Right lobe of liver (tissue), 4 donors: Measurements from ENCODE around the gene DHX38.
"Not testable (repeated sequence)": the region's sequence is repeated elsewhere in the genome, so short reads cannot be mapped to it uniquely, and the experiment has no call there.

Source experiments
- POLR2A ChIP-seq: fragments of 450-650 bp; IDR thresholded peaks from one replicate; pipeline ENCODE4 v1.6.1; 2017; ENCODE audit warnings: antibody characterized with exemption, mild to moderate bottlenecking
- TF ChIP-seq, protein P1 (sequence below), 4 donors: fragments of 200-600 bp in 3 of 4; fragments of 450-650 bp in 1 of 4; IDR thresholded peaks; one replicate each; pipeline versions ENCODE4 v1.5.1 to v1.8.0; 2016 to 2022; ENCODE audit warnings: antibody characterized with exemption in 4 of 4, mild to moderate bottlenecking in 2 of 4
- donor health status: DM: no; HTN: no; CAD: no.
- donor health status: DM: no; HTN: no; CAD: no.
- donor health status: DM: no; HTN: yes; CAD: no.

DNA sequence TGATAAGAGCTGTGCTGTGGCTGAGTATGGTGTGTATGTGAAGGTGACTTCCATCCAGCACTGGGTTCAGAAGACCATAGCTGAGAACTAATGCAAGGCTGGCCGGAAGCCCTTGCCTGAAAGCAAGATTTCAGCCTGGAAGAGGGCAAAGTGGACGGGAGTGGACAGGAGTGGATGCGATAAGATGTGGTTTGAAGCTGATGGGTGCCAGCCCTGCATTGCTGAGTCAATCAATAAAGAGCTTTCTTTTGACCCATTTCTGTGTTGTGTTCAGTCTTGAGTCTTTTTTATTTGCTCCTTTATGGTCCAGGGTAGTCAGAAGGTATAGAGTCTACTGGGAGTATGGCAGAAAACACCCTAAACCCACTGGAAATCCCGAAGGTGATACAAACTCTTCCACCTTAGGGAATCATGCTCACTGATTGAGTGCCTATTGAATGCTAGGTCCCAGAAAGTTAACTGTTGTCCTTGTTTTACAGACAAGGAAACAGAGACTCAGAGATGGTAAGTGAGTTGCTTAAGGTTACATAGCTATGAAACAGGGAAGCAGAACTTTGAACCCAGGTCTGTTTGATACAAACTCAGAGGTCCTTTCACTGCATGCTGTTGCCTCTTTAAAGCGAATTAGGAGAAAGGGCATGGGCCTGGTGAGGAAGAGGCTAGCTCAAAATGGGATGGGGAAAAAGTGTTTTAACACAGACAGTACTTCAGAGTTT is 16.5 kb upstream of the DHX38 start:
- TF ChIP-seq, protein P1, sequence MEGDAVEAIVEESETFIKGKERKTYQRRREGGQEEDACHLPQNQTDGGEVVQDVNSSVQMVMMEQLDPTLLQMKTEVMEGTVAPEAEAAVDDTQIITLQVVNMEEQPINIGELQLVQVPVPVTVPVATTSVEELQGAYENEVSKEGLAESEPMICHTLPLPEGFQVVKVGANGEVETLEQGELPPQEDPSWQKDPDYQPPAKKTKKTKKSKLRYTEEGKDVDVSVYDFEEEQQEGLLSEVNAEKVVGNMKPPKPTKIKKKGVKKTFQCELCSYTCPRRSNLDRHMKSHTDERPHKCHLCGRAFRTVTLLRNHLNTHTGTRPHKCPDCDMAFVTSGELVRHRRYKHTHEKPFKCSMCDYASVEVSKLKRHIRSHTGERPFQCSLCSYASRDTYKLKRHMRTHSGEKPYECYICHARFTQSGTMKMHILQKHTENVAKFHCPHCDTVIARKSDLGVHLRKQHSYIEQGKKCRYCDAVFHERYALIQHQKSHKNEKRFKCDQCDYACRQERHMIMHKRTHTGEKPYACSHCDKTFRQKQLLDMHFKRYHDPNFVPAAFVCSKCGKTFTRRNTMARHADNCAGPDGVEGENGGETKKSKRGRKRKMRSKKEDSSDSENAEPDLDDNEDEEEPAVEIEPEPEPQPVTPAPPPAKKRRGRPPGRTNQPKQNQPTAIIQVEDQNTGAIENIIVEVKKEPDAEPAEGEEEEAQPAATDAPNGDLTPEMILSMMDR (IDR thresholded peaks at IDR 0.05) = not testable (repeated sequence)
- not testable (repeated sequence) for TF ChIP-seq POLR2A
